MM.1S (cell line): Measurements from ENCODE around the gene INPP5J.

Experiments used
- CTCF ChIP-seq: fragments of 300-600 bp; sonication (generic); IDR thresholded peaks from 2 replicates; pipeline ENCODE4 v1.5.1; 2016; ENCODE audit warnings: antibody characterized with exemption, low read length, mixed read lengths
- EZH2 ChIP-seq: fragments of 300-600 bp; sonication (generic); optimal IDR thresholded peaks from 2 replicates; pipeline ENCODE3; 2017; ENCODE audit warnings: low read depth, mild to moderate bottlenecking, antibody characterized with exemption, low read length, mixed read lengths

GRCh38 chr22:31128156-31128555 lies 5.4 kb downstream of the INPP5J start:
- TF ChIP-seq EZH2 (no peak), CTCF (no peak)
